Caco-2 (cell line): ENCODE results near the gene TIMM50. TPM values are rescaled to one million over a fixed set of nuclear protein-coding genes. Genes with fewer than 3 reads are reported as not detected.
A peak's percentile ranks its signal among the peaks of the same experiment; 100 is the strongest.

Experiments
- BruUV-seq: library from RNA; stranded (reverse); fragments of 400-500 nt; replicated peaks from 2 replicates; lab custom pipeline; 2021; lab: Mats Ljungman, UMichigan
- CTCF ChIA-PET: fragments of 300-600 bp; sonication (Branson Sonifier 250); formaldehyde crosslinking; loops from one replicate; lab custom pipeline; 2022; ENCODE audit warnings: antibody characterized with exemption; lab: Charles Lee
- POLR2A ChIA-PET: fragments of 300-600 bp; sonication (Branson Sonifier 250); formaldehyde crosslinking; loops from one replicate; lab custom pipeline; 2022; ENCODE audit warnings: antibody characterized with exemption; lab: Charles Lee
- DNase-seq, 2 experiments: peaks; one replicate each; pipeline versions ENCODE4 v3.0.0 to v3.0.0-alpha.2; 2020 to 2022
- H3K27me3 ChIP-seq: replicated peaks from 2 replicates; pipeline ENCODE4 v1.6.0; 2011; ENCODE audit warnings: low read length; ENCODE audit not compliant: control insufficient read depth, insufficient read depth
- H3K36me3 ChIP-seq: 2 replicates; pipeline ENCODE4 v1.5.1; 2011; ENCODE audit warnings: low read length; ENCODE audit not compliant: control insufficient read depth, insufficient read depth
- H3K4me1 ChIP-seq: fragments of 250-450 bp; sonication (Bioruptor Pico); 2 replicates; pipeline ENCODE4 v1.5.1; 2020; ENCODE audit warnings: mild to moderate bottlenecking
- H3K4me3 ChIP-seq: 2 replicates; pipeline ENCODE4 v1.5.1; 2011; ENCODE audit warnings: low read depth, mild to moderate bottlenecking, control low read depth, low read length
- H3K9me3 ChIP-seq: fragments of 250-450 bp; sonication (Bioruptor Pico); 2 replicates; pipeline ENCODE4 v1.5.1; 2020; ENCODE audit warnings: mild to moderate bottlenecking, moderate library complexity
- H3K27ac Mint-ChIP-seq: one replicate; pipeline ENCODE4 v1.8.0; 2022; ENCODE audit warnings: mixed read lengths; ENCODE audit not compliant: unreplicated experiment
- H3K27me3 Mint-ChIP-seq: one replicate; pipeline ENCODE4 v1.8.0; 2022; ENCODE audit warnings: mixed read lengths; ENCODE audit not compliant: insufficient read depth, unreplicated experiment
- H3K36me3 Mint-ChIP-seq: one replicate; pipeline ENCODE4 v1.8.0; 2022; ENCODE audit warnings: mild to moderate bottlenecking, mixed read lengths; ENCODE audit not compliant: insufficient read depth, unreplicated experiment
- H3K4me1 Mint-ChIP-seq: one replicate; pipeline ENCODE4 v1.8.0; 2022; ENCODE audit warnings: low read depth, mixed read lengths; ENCODE audit not compliant: unreplicated experiment
- H3K4me3 Mint-ChIP-seq: one replicate; pipeline ENCODE4 v1.8.0; 2022; ENCODE audit warnings: mild to moderate bottlenecking, moderate library complexity, mixed read lengths; ENCODE audit not compliant: unreplicated experiment
- H3K9me3 Mint-ChIP-seq: one replicate; pipeline ENCODE4 v1.8.0; 2022; ENCODE audit warnings: mixed read lengths; ENCODE audit not compliant: unreplicated experiment
- intact Hi-C: fragments of 100-400 bp; cut with micrococcal nuclease; formaldehyde crosslinking; loops from one replicate; pipeline ENCODE4 v1.10.0; 2022; ENCODE audit not compliant: unreplicated experiment
- total RNA-seq: library from RNA; stranded (reverse); gene quantifications from 2 replicates; pipeline ENCODE4 v1.2.3, GENCODE V29; 2022
- TF ChIP-seq, protein P1 (sequence below), 2 experiments: fragments of 200-600 bp in 1 of 2; IDR thresholded peaks; 1 replicate in 1 of 2; 2 replicates in 1 of 2; pipeline versions ENCODE4 v1.5.1 to v1.8.0; 2011 to 2022; ENCODE audit warnings: antibody characterized with exemption in 1 of 2, control low read depth in 1 of 2, inconsistent platforms in 1 of 2, low read depth in 1 of 2, low read length in 1 of 2, mild to moderate bottlenecking in 1 of 2, moderate library complexity in 1 of 2; ENCODE audit not compliant: insufficient read depth in 1 of 2, severe bottlenecking in 1 of 2, unreplicated experiment in 1 of 2

TIMM50 gene
- total RNA-seq, 1 experiment from 2014 or later, result 152 TPM

DNA sequence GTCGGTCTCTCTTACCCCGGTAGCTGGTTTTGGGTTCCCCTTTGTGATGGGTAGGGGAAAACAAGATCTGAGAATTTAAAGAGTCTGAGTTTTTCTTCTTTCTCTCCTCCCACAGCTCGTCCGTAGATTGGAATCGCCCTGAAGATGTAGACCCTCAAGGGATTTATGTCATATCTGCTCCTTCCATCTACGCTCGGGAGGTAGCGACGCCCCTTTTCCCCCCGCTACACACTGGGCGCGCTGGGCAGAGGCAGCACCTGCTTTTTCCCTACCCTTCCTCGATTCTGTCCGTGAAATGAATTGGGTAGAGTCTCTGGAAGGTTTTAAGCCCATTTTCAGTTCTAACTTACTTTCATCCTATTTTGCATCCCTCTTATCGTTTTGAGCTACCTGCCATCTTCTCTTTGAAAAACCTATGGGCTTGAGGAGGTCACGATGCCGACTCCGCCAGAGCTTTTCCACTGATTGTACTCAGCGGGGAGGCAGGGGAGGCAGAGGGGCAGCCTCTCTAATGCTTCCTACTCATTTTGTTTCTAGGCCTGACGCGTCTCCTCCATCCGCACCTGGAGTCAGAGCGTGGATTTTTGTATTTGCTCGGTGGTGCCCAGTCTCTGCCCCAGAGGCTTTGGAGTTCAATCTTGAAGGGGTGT is 27.2 kb downstream of the TIMM50 start:
- H3K27me3 Mint-ChIP-seq, result peaks cover 15% of the 10 kb centered on the region
- POLR2A ChIA-PET, result no interaction called here
- peak overlapping the region; percentile 54 for H3K4me3 ChIP-seq

DNA sequence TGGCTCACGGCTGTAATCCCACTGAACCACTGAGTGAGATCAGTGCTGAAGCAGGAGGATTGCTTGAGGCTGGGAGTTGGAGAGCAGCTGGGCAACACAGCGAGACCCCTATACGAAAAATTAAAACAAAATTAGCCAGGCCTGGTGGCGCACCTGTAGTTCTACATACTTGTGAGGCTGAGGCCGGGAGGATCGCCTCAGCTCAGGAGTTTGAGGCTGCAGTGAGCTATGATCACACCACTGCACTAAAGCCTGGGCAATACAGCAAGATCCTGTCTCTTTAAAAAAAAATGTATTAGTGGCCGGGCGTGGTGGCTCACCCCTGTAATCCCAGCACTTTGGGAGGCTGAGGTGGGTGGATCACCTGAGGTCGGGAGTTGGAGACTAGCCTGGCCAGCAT is 28.0 kb downstream of the TIMM50 start:
- no peaks in the 10 kb centered on the region for H3K4me1 ChIP-seq
- TF ChIP-seq, protein P1, sequence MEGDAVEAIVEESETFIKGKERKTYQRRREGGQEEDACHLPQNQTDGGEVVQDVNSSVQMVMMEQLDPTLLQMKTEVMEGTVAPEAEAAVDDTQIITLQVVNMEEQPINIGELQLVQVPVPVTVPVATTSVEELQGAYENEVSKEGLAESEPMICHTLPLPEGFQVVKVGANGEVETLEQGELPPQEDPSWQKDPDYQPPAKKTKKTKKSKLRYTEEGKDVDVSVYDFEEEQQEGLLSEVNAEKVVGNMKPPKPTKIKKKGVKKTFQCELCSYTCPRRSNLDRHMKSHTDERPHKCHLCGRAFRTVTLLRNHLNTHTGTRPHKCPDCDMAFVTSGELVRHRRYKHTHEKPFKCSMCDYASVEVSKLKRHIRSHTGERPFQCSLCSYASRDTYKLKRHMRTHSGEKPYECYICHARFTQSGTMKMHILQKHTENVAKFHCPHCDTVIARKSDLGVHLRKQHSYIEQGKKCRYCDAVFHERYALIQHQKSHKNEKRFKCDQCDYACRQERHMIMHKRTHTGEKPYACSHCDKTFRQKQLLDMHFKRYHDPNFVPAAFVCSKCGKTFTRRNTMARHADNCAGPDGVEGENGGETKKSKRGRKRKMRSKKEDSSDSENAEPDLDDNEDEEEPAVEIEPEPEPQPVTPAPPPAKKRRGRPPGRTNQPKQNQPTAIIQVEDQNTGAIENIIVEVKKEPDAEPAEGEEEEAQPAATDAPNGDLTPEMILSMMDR (IDR thresholded peaks at IDR 0.05; ENCODE audit: insufficient read depth in 1 of 2, low read depth in 1 of 2, low read length in 1 of 2, severe bottlenecking in 1 of 2, unreplicated experiment in 1 of 2), result no peak
- Mint-ChIP-seq H3K27ac (no peak overlapping the region), H3K27me3 (peaks cover 14% of the 10 kb centered on the region), H3K9me3 (no peaks in the 10 kb centered on the region), H3K4me3 (no peak overlapping the region), H3K36me3 (peaks cover 5% of the 10 kb centered on the region), H3K4me1 (no peaks in the 10 kb centered on the region)
- no TSS peak for BruUV-seq
- H3K4me3 ChIP-seq, result no peak overlapping the region
- POLR2A ChIA-PET, result no interaction called here
- H3K36me3 ChIP-seq, result no peaks in the 10 kb centered on the region
- CTCF ChIA-PET, result interaction anchor here (1.8 kb wide), 1 partner anchor 11 kb away, joined by 11 read pairs; no protein-coding TSS in a partner anchor
- intact Hi-C loops, result no loop called here
- no peak for DNase-seq
- H3K9me3 ChIP-seq, result no peaks in the 10 kb centered on the region
- no peaks in the 10 kb centered on the region for H3K27me3 ChIP-seq

More for the DNA sequence above, 27.2 kb downstream of the TIMM50 start:
- Histone ChIP-seq H3K9me3 (no peaks in the 10 kb centered on the region), H3K36me3 (no peaks in the 10 kb centered on the region), H3K4me1 (0 out of 2 replicates have a peak, but pooled peaks cover 5% of the 10 kb centered on the region), H3K27me3 (no peaks in the 10 kb centered on the region)
- Mint-ChIP-seq H3K36me3 (peaks cover 5% of the 10 kb centered on the region), H3K4me3 (peak overlapping the region; percentile 70), H3K27ac (no peak overlapping the region), H3K4me1 (no peaks in the 10 kb centered on the region), H3K9me3 (no peaks in the 10 kb centered on the region)
- intact Hi-C loops, result no loop called here
- DNase-seq, result no peak
- BruUV-seq, result no TSS peak
- TF ChIP-seq, protein P1 (IDR thresholded peaks at IDR 0.05; ENCODE audit: insufficient read depth in 1 of 2, low read depth in 1 of 2, low read length in 1 of 2, severe bottlenecking in 1 of 2, unreplicated experiment in 1 of 2), result no peak
- CTCF ChIA-PET, result interaction anchor here (1.8 kb wide), 1 partner anchor 10 kb away, joined by 11 read pairs; no protein-coding TSS in a partner anchor

DNA sequence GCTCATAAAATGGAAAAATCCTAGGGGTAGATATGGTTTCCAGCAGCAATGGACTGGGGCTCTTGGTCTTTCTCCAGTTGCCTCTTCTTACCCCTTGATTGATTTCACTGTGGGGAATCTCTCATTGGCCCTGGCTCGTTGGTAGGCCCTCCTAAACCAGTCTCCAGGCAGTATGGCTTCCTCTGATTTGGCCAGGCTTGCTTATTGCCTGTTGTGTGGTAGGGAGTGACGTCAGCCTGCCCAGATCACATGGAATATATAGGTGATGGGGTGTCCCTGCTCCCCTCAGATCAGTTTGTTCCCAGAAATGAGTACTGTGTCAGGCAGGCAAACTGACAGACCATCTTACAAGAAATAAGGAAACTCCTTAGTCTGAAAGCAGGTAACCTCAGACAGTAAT is 28.6 kb downstream of the TIMM50 start:
- DNase-seq, result no peak
- no TSS peak for BruUV-seq
- no peaks in the 10 kb centered on the region for H3K9me3 Mint-ChIP-seq
- ChIA-PET POLR2A (no interaction called here), CTCF (interaction anchor here (1.8 kb wide), 1 partner anchor 11 kb away, joined by 11 read pairs; no protein-coding TSS in a partner anchor)
- intact Hi-C loops, result no loop called here
- H3K36me3 Mint-ChIP-seq, result peaks cover 5% of the 10 kb centered on the region
- TF ChIP-seq, protein P1 (IDR thresholded peaks at IDR 0.05; ENCODE audit: insufficient read depth in 1 of 2, low read depth in 1 of 2, low read length in 1 of 2, severe bottlenecking in 1 of 2, unreplicated experiment in 1 of 2), result no peak
- Histone ChIP-seq H3K27me3 (no peaks in the 10 kb centered on the region), H3K9me3 (no peaks in the 10 kb centered on the region), H3K4me1 (no peaks in the 10 kb centered on the region), H3K36me3 (no peaks in the 10 kb centered on the region), H3K4me3 (no peak overlapping the region)
- H3K4me3 Mint-ChIP-seq, result no peak overlapping the region
- H3K27ac Mint-ChIP-seq, result no peak overlapping the region
- no peaks in the 10 kb centered on the region for H3K4me1 Mint-ChIP-seq
- peaks cover 9% of the 10 kb centered on the region for H3K27me3 Mint-ChIP-seq
